Left lung (tissue), 10 donors: Measurements from ENCODE around the gene TEX44. TPM values are rescaled to one million over a fixed set of nuclear protein-coding genes. Genes with fewer than 3 reads are reported as not detected.

Source experiments
- ATAC-seq: fragments of 200-7000 bp; cut with Tn5 transposase; one replicate; pipeline ENCODE4 v1.9.1; 2020; ENCODE audit warnings: moderate library complexity
- DNase-seq, 4 donors: peaks; one replicate each; pipeline ENCODE4 v3.0.0-alpha.2; 2013 to 2020
- H3K27ac ChIP-seq, 2 donors: fragments of 200-600 bp; sonication (generic) in 1 of 2; one replicate each; pipeline versions ENCODE4 v1.5.0 to v1.8.0; 2020 to 2021
- H3K27me3 ChIP-seq, 2 donors: fragments of 200-600 bp; sonication (generic) in 1 of 2; one replicate each; pipeline versions ENCODE4 v1.5.0 to v1.8.0; 2020 to 2021
- H3K36me3 ChIP-seq, 2 donors: fragments of 200-600 bp; sonication (generic) in 1 of 2; one replicate each; pipeline versions ENCODE4 v1.5.0 to v1.8.0; 2020 to 2021
- H3K4me1 ChIP-seq, 2 donors: fragments of 200-600 bp; one replicate each; pipeline ENCODE4 v1.8.0; 2021
- H3K4me3 ChIP-seq, 2 donors: fragments of 200-600 bp; sonication (generic) in 1 of 2; one replicate each; pipeline versions ENCODE4 v1.5.0 to v1.8.0; 2020 to 2021; ENCODE audit warnings: mild to moderate bottlenecking in 1 of 2
- H3K9me3 ChIP-seq, 2 donors: fragments of 200-600 bp; sonication (generic) in 1 of 2; one replicate each; pipeline versions ENCODE4 v1.5.0 to v1.8.0; 2020 to 2021
- CTCF ChIP-seq, 2 donors: fragments of 200-600 bp; sonication (generic) in 1 of 2; IDR thresholded peaks; one replicate each; pipeline versions ENCODE4 v1.5.0 to v1.8.0; 2021; ENCODE audit warnings: antibody characterized with exemption in 2 of 2
- intact Hi-C, 2 donors: fragments of 100-400 bp; cut with DNase I; formaldehyde crosslinking; loops; one replicate each; pipeline versions ENCODE4 v1.11.2 to v1.14.2; 2022
- polyA plus RNA-seq, 6 donors: library from polyadenylated mRNA; unstranded; fragments of 120-200 nt; gene quantifications; one replicate each; pipeline ENCODE4 v1.2.1, GENCODE V29; 2013; ENCODE audit not compliant: insufficient read length in 6 of 6
- total RNA-seq, 2 donors: library from RNA; stranded (reverse); fragmentation: NEBNext Ultra II Directional; extraction: Animal tissue kit (Norgen Biotek cat#: 25700); gene quantifications; one replicate each; pipeline ENCODE4 v1.2.1, GENCODE V29; 2021
- donor health status: DM: no; HTN: yes; CAD: no.
- donor health status: DM: no; HTN: no; CAD: no.

The TEX44 gene
- total and polyA plus RNA-seq, 8 donors = not detected

DNA sequence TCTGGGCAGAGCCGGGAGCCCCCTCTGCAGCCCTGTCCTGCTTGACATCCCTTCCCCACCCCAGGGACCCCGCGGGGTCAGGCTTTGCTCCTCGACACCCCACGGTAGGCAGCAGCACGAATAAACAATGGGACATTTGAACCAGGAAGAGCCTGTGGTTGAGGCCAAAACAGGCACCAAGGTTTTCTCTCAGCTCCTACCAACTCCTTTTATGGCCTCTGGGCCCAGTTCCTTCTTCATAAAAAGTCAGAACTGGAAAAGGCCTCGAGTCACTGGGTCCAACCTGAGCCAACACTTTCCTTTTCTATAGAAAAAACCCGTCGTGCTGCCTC is 20.6 kb downstream of the TEX44 start:
- DNase-seq (peak in 2 of 4 donors; percentile 13 to 73), ATAC-seq (peak; percentile 1)
- no peaks in the 10 kb centered on the region for H3K9me3 ChIP-seq
- no peak for TF ChIP-seq CTCF (IDR thresholded peaks at IDR 0.05)
- intact Hi-C loops = loop anchor here in 1 of 2 donors (2.0 to 5.0 kb wide), 2 partner anchors 64 to 102 kb away; no protein-coding TSS in a partner anchor
- H3K36me3 ChIP-seq = no peaks in the 10 kb centered on the region
- peak overlapping the region; percentile 92 to 94 for H3K27ac ChIP-seq
- peaks cover 0 to 22% of the 10 kb centered on the region in 2 donors for H3K27me3 ChIP-seq
- H3K4me3 ChIP-seq = peak overlapping the region in 1 of 2 donors; percentile 47
- peaks cover 26 to 49% of the 10 kb centered on the region in 2 donors for H3K4me1 ChIP-seq

DNA sequence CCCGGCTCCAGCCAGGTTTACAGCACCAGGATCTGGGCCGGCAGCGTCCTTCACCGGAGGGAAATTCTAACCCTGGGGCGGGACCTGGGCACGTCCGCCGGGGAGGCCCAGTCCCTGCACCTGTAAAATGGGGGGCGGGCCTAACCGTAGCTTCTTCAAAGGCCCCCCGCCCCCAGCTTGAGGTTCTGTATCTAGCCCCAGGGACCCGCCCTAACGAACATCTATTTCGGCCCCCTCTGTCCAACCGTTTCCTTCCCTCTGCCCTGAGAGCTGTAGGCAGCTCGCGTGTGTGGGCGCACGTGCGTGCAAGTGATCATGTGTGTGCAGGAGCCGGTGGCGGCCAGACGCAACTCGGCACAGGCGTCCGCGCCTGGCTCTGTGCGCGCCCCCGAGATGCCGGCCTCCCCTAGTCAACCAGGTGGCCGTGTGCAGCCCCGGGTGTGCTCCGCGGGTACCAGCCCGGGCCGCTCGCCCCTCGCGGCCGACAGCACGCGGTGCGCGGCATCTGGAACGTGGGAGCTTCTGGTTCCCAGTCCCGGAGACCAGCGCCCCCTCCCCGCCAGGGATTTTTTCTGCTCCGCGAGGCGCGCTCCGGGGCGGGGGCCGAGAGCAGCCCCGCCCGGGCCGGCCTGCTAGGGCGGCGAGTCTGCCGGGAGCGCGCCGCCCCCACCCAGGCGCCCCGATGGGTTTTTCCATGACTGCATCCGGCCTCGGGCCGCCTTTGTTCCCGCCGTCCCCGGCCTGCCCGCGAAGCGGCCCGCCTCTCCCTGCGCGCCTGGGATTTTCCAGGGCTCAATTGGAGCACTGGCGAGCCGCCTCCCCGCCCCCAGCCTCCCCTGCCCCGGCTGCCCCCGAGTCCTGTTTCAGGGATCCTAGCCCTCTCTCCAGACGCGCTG is 21.2 kb downstream of the TEX44 start:
- intact Hi-C loops = loop anchor here in 1 of 2 donors (2.0 to 5.0 kb wide), 2 partner anchors 63 to 101 kb away; no protein-coding TSS in a partner anchor
- peaks cover 0 to 22% of the 10 kb centered on the region in 2 donors for H3K27me3 ChIP-seq
- DNase-seq (peak; percentile 82 to 93 (median 85)), ATAC-seq (peak; percentile 77)
- peak overlapping the region; percentile 92 to 94 for H3K27ac ChIP-seq
- peak in 1 of 2 donors; percentile 17 for TF ChIP-seq CTCF (IDR thresholded peaks at IDR 0.05)
- H3K9me3 ChIP-seq = no peaks in the 10 kb centered on the region
- H3K4me3 ChIP-seq = peak overlapping the region; percentile 16 to 47
- no peaks in the 10 kb centered on the region for H3K36me3 ChIP-seq
- peaks cover 26 to 49% of the 10 kb centered on the region in 2 donors for H3K4me1 ChIP-seq

GRCh38 chr2:231614559-231615057 is 21.9 kb downstream of the TEX44 start:
- Histone ChIP-seq H3K4me1 (peaks cover 26 to 49% of the 10 kb centered on the region in 2 donors), H3K36me3 (no peaks in the 10 kb centered on the region), H3K27ac (peak overlapping the region; percentile 92 to 94), H3K27me3 (peaks cover 0 to 22% of the 10 kb centered on the region in 2 donors), H3K9me3 (no peaks in the 10 kb centered on the region), H3K4me3 (peak overlapping the region; percentile 16 to 47)
- no peak for TF ChIP-seq CTCF (IDR thresholded peaks at IDR 0.05)
- ATAC-seq (peak; percentile 3), DNase-seq (peak in 3 of 4 donors; percentile 62 to 84 (median 73))
- intact Hi-C loops = loop anchor here in 1 of 2 donors (5.0 kb wide), 1 partner anchor 63 kb away; no protein-coding TSS in a partner anchor

DNA sequence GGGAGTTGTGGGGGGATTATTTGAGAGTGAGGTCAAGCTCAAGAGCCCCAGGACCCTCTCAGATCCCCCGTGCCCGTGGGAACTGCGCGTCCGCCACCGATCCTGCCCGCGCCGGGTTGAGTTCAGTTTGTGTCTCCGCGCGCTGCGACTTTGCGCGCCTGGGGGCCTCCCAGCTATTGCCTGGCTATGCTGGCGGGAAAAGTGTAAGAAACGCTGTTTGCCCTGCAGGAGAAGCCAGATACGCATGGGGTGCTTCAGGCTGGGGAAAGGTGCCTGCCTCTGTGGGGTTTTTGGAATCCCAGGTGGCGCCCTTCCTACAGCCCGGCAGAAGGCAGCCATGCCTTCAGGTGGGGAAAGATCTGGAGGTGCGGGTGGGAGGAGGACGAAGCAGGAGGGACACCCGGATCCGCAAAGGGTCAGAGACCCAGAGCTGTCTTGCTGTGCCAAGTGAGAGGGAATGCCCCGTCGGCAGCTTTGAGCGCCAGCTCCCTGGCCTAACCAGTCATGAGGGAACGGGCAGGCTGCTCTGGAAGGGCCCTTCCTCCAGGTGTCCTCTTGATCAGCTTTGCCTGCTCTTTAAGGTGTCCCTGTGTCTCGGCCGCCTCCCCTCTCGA is 22.5 kb downstream of the TEX44 start:
- ATAC-seq = no peak
- H3K27ac ChIP-seq = peak overlapping the region; percentile 92 to 94
- no peaks in the 10 kb centered on the region for H3K9me3 ChIP-seq
- peaks cover 0 to 22% of the 10 kb centered on the region in 2 donors for H3K27me3 ChIP-seq
- DNase-seq = peak in 2 of 4 donors; percentile 35 to 77
- peak overlapping the region; percentile 16 to 47 for H3K4me3 ChIP-seq
- no peak for TF ChIP-seq CTCF (IDR thresholded peaks at IDR 0.05)
- intact Hi-C loops = no loop called here
- H3K4me1 ChIP-seq = peaks cover 26 to 49% of the 10 kb centered on the region in 2 donors
- no peaks in the 10 kb centered on the region for H3K36me3 ChIP-seq
